HepG2 (cell line): ENCODE results near the gene CMIP. TPM values are rescaled to one million over a fixed set of nuclear protein-coding genes. Genes with fewer than 3 reads are reported as not detected.
A peak's percentile ranks its signal among the peaks of the same experiment; 100 is the strongest.

Experiments used
- CEBPG ChIP-seq: IDR thresholded peaks from 2 replicates; pipeline ENCODE4 v1.6.1; 2016
- CHCHD3 ChIP-seq: sonication (generic); formaldehyde crosslinking; IDR thresholded peaks from 2 replicates; pipeline ENCODE4 v1.8.0; 2022; ENCODE audit warnings: mild to moderate bottlenecking, missing genetic modification reagents, moderate library complexity
- GATAD2A ChIP-seq: IDR thresholded peaks from 2 replicates; pipeline ENCODE4 v1.6.1; 2016
- HES4 ChIP-seq: sonication (generic); formaldehyde crosslinking; IDR thresholded peaks from 2 replicates; pipeline ENCODE4 v1.9.0; 2021; ENCODE audit warnings: mild to moderate bottlenecking, missing genetic modification reagents, borderline replicate concordance
- HIVEP1 ChIP-seq: sonication (generic); formaldehyde crosslinking; IDR thresholded peaks from 2 replicates; pipeline ENCODE4 v1.4.0; 2020; ENCODE audit warnings: mild to moderate bottlenecking, missing genetic modification reagents
- HNF4G ChIP-seq, 2 experiments: sonication (generic) in 1 of 2; formaldehyde crosslinking in 1 of 2; IDR thresholded peaks; 2 replicates each; pipeline versions ENCODE4 v1.4.0 to v1.6.1; 2011 to 2020; ENCODE audit warnings: borderline replicate concordance in 2 of 2, low read depth in 2 of 2, mild to moderate bottlenecking in 2 of 2, low read length in 1 of 2, missing genetic modification reagents in 1 of 2, moderate library complexity in 1 of 2
- HOXA3 ChIP-seq: sonication (generic); formaldehyde crosslinking; IDR thresholded peaks from 2 replicates; pipeline ENCODE4 v1.5.0; 2020; ENCODE audit warnings: missing genetic modification reagents
- MZF1 ChIP-seq: sonication (generic); formaldehyde crosslinking; IDR thresholded peaks from 2 replicates; pipeline ENCODE4 v1.8.1; 2023; ENCODE audit warnings: mild to moderate bottlenecking, missing genetic modification reagents, borderline replicate concordance
- SOX5 ChIP-seq: IDR thresholded peaks from 2 replicates; pipeline ENCODE4 v1.6.1; 2016; ENCODE audit warnings: borderline replicate concordance
- ZBTB7B ChIP-seq: sonication (generic); formaldehyde crosslinking; IDR thresholded peaks from 2 replicates; pipeline ENCODE4 v1.4.0; 2020; ENCODE audit warnings: missing genetic modification reagents
- ZFP62 ChIP-seq: sonication (generic); formaldehyde crosslinking; IDR thresholded peaks from 2 replicates; pipeline ENCODE4 v1.4.0; 2020; ENCODE audit warnings: missing genetic modification reagents
- ZNF274 ChIP-seq: sonication (generic); formaldehyde crosslinking; IDR thresholded peaks from 2 replicates; pipeline ENCODE4 v1.5.1; 2020; ENCODE audit warnings: mild to moderate bottlenecking, missing genetic modification reagents
- ZNF460 ChIP-seq: sonication (generic); formaldehyde crosslinking; IDR thresholded peaks from 2 replicates; pipeline ENCODE4 v1.5.1; 2020; ENCODE audit warnings: missing genetic modification reagents, mild to moderate bottlenecking, borderline replicate concordance
- ZNF703 ChIP-seq: sonication (generic); formaldehyde crosslinking; IDR thresholded peaks from 2 replicates; pipeline ENCODE4 v1.5.1; 2020; ENCODE audit warnings: missing genetic modification reagents, mild to moderate bottlenecking, moderate library complexity, borderline replicate concordance
- ZNF83 ChIP-seq: sonication (generic); formaldehyde crosslinking; IDR thresholded peaks from 2 replicates; pipeline ENCODE4 v1.4.0; 2020; ENCODE audit warnings: missing genetic modification reagents, mild to moderate bottlenecking, borderline replicate concordance
- polyA plus RNA-seq, 8 experiments: library from polyadenylated mRNA; depleted of rRNA in 3 of 8; stranded (reverse) in 7 of 8; unstranded in 1 of 8; fragments of >200 nt; fragmentation: Illumina TruSeq in 4 of 8; extraction: Trizol in 4 of 8; gene quantifications; 2 replicates each; pipeline versions ENCODE4 v1.2.1 to v1.2.3, GENCODE V29; 2011 to 2016; ENCODE audit warnings: low read depth in 4 of 8, missing spikeins in 1 of 8, mixed read lengths in 1 of 8; ENCODE audit not compliant: insufficient read depth in 1 of 8
- total RNA-seq, 5 experiments: library from RNA; depleted of rRNA; stranded (reverse); fragments of >200 nt; fragmentation: Illumina TruSeq; extraction: Trizol; gene quantifications; 2 replicates each; pipeline ENCODE4 v1.2.3, GENCODE V29; 2016; ENCODE audit warnings: low read depth in 1 of 5
- TF ChIP-seq, protein P1 (sequence below), 2 experiments: IDR thresholded peaks; 2 replicates each; pipeline ENCODE4 v1.6.1; 2011 to 2012; ENCODE audit warnings: low read length in 2 of 2, borderline replicate concordance in 1 of 2, low read depth in 1 of 2, mild to moderate bottlenecking in 1 of 2, moderate library complexity in 1 of 2
- TF ChIP-seq, protein P2 (sequence below): sonication (generic); formaldehyde crosslinking; conservative IDR thresholded peaks from 2 replicates; pipeline ENCODE4 v1.8.0; 2022; ENCODE audit warnings: mild to moderate bottlenecking, moderate library complexity, missing genetic modification reagents
- TF ChIP-seq, protein P3 (sequence below): IDR thresholded peaks from 2 replicates; pipeline ENCODE4 v1.4.0; 2020; ENCODE audit warnings: mild to moderate bottlenecking, missing genetic modification reagents

Gene CMIP
- total and polyA plus RNA-seq, 2 of the 13 experiments (the other 11 are each of a cell fraction or from before 2014, with no cell fraction given): 10.9 to 18.1 TPM

DNA sequence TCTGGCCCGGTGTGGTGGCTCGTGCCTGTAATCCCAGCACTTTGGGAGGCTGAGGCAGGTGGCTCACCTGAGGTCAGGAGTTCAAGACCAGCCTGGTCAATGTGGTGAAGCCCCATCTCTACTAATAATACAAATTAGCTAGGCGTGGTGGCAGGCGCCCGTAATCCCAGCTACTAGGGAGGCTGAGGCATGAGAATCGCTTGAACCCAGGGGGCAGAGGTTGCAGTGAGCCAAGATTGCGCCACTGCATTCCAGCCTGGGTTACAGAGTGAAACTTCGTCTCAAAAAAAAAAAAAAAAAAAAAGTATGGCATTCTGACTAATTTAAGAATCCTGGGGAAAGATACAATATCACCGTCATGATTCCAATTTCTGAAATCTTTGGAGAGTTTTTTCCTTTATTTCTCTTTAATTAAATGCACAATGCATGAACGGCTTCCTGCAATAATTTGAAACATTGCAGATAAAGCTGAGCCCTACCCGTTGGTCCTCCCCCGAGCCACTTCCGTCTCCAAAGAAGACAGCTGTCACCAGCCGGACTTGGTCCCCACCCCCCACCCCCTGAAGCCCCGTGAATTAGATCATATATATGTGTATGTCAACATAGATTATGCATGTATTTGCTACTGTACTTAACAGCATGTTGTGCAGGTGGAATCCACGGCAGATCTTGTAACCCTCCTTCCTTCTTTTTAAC is 191.8 kb downstream of the CMIP start (continued):
- TF ChIP-seq CEBPG (peak; percentile 78), MZF1 (CRISPR knock-in tag) (no peak), ZNF274 (CRISPR knock-in tag) (no peak), ZNF83 (no peak), SOX5 (no peak), HOXA3 (CRISPR knock-in tag) (peak; percentile 33; the same call in 1 of the 2 replicates), ZFP62 (CRISPR knock-in tag) (no peak), HES4 (CRISPR knock-in tag) (no peak), ZNF460 (CRISPR knock-in tag) (peak; percentile 58; the same call in 1 of the 2 replicates), CHCHD3 (CRISPR knock-in tag) (no peak), ZNF703 (no peak), GATAD2A (CRISPR knock-in tag) (0 out of 2 replicates have a peak, but pooled peaks have one; percentile 39), ZBTB7B (0 out of 2 replicates have a peak, but pooled peaks have one; percentile 29), HNF4G (IDR thresholded peaks at IDR 0.05; ENCODE audit: borderline replicate concordance, low read depth, low read length) (peak; percentile 57; the same call in 1 of the 2 replicates), HNF4G (CRISPR knock-in tag; IDR thresholded peaks at IDR 0.05; ENCODE audit: borderline replicate concordance, low read depth) (no peak), HIVEP1 (no peak)
- TF ChIP-seq, protein P1, sequence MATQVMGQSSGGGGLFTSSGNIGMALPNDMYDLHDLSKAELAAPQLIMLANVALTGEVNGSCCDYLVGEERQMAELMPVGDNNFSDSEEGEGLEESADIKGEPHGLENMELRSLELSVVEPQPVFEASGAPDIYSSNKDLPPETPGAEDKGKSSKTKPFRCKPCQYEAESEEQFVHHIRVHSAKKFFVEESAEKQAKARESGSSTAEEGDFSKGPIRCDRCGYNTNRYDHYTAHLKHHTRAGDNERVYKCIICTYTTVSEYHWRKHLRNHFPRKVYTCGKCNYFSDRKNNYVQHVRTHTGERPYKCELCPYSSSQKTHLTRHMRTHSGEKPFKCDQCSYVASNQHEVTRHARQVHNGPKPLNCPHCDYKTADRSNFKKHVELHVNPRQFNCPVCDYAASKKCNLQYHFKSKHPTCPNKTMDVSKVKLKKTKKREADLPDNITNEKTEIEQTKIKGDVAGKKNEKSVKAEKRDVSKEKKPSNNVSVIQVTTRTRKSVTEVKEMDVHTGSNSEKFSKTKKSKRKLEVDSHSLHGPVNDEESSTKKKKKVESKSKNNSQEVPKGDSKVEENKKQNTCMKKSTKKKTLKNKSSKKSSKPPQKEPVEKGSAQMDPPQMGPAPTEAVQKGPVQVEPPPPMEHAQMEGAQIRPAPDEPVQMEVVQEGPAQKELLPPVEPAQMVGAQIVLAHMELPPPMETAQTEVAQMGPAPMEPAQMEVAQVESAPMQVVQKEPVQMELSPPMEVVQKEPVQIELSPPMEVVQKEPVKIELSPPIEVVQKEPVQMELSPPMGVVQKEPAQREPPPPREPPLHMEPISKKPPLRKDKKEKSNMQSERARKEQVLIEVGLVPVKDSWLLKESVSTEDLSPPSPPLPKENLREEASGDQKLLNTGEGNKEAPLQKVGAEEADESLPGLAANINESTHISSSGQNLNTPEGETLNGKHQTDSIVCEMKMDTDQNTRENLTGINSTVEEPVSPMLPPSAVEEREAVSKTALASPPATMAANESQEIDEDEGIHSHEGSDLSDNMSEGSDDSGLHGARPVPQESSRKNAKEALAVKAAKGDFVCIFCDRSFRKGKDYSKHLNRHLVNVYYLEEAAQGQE (IDR thresholded peaks at IDR 0.05; ENCODE audit: borderline replicate concordance in 1 of 2, low read depth in 1 of 2, low read length in 2 of 2): no peak
- TF ChIP-seq, protein P2, sequence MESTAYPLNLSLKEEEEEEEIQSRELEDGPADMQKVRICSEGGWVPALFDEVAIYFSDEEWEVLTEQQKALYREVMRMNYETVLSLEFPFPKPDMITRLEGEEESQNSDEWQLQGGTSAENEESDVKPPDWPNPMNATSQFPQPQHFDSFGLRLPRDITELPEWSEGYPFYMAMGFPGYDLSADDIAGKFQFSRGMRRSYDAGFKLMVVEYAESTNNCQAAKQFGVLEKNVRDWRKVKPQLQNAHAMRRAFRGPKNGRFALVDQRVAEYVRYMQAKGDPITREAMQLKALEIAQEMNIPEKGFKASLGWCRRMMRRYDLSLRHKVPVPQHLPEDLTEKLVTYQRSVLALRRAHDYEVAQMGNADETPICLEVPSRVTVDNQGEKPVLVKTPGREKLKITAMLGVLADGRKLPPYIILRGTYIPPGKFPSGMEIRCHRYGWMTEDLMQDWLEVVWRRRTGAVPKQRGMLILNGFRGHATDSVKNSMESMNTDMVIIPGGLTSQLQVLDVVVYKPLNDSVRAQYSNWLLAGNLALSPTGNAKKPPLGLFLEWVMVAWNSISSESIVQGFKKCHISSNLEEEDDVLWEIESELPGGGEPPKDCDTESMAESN (CRISPR knock-in tag): no peak
- TF ChIP-seq, protein P3, sequence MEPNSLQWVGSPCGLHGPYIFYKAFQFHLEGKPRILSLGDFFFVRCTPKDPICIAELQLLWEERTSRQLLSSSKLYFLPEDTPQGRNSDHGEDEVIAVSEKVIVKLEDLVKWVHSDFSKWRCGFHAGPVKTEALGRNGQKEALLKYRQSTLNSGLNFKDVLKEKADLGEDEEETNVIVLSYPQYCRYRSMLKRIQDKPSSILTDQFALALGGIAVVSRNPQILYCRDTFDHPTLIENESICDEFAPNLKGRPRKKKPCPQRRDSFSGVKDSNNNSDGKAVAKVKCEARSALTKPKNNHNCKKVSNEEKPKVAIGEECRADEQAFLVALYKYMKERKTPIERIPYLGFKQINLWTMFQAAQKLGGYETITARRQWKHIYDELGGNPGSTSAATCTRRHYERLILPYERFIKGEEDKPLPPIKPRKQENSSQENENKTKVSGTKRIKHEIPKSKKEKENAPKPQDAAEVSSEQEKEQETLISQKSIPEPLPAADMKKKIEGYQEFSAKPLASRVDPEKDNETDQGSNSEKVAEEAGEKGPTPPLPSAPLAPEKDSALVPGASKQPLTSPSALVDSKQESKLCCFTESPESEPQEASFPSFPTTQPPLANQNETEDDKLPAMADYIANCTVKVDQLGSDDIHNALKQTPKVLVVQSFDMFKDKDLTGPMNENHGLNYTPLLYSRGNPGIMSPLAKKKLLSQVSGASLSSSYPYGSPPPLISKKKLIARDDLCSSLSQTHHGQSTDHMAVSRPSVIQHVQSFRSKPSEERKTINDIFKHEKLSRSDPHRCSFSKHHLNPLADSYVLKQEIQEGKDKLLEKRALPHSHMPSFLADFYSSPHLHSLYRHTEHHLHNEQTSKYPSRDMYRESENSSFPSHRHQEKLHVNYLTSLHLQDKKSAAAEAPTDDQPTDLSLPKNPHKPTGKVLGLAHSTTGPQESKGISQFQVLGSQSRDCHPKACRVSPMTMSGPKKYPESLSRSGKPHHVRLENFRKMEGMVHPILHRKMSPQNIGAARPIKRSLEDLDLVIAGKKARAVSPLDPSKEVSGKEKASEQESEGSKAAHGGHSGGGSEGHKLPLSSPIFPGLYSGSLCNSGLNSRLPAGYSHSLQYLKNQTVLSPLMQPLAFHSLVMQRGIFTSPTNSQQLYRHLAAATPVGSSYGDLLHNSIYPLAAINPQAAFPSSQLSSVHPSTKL: peak; percentile 10; the same call in 1 of the 2 replicates
